GM12878 (cell line): ENCODE data around the gene ANKRD33B. TPM values are rescaled to one million over a fixed set of nuclear protein-coding genes. Genes with fewer than 3 reads are reported as not detected.

Experiments used
- E2F4 ChIP-seq: IDR thresholded peaks from 2 replicates; pipeline ENCODE4 v1.6.1; 2012; ENCODE audit warnings: low read depth, low read length, improper control_type of control experiment
- EED ChIP-seq: sonication (generic); IDR thresholded peaks from 2 replicates; pipeline ENCODE4 v1.6.1; 2016; ENCODE audit warnings: antibody characterized with exemption, low read depth
- GABPA ChIP-seq: IDR thresholded peaks from 2 replicates; pipeline ENCODE4 v1.6.1; 2014; ENCODE audit warnings: antibody characterized with exemption, low read depth, mild to moderate bottlenecking, inconsistent platforms
- GATAD2B ChIP-seq: fragments of 450-650 bp; conservative IDR thresholded peaks from 2 replicates; pipeline ENCODE4 v1.6.1; 2017; ENCODE audit warnings: low read depth, mild to moderate bottlenecking, moderate library complexity
- KAT2A ChIP-seq: conservative IDR thresholded peaks from 2 replicates; pipeline ENCODE4 v1.6.1; 2011; ENCODE audit warnings: low read depth, low read length; ENCODE audit not compliant: control insufficient read depth
- KLF5 ChIP-seq: fragments of 450-650 bp; IDR thresholded peaks from 2 replicates; pipeline ENCODE4 v1.6.1; 2014; ENCODE audit warnings: mild to moderate bottlenecking; ENCODE audit not compliant: partially characterized antibody
- MAX ChIP-seq: IDR thresholded peaks from 2 replicates; pipeline ENCODE4 v1.6.1; 2012; ENCODE audit warnings: low read depth, low read length, improper control_type of control experiment
- NR2C2 ChIP-seq: IDR thresholded peaks from 2 replicates; pipeline ENCODE4 v1.6.1; 2011; ENCODE audit warnings: borderline replicate concordance, low read depth; ENCODE audit not compliant: control insufficient read depth, insufficient read length
- POLR2A ChIP-seq: IDR thresholded peaks from 2 replicates; pipeline ENCODE4 v1.6.1; 2011; ENCODE audit warnings: low read depth, mild to moderate bottlenecking, low read length
- POU2F2 ChIP-seq: IDR thresholded peaks from 3 replicates; pipeline ENCODE4 v1.6.1; 2011; ENCODE audit warnings: low read depth, mild to moderate bottlenecking, low read length, borderline replicate concordance
- RAD51 ChIP-seq: fragments of 450-650 bp; IDR thresholded peaks from 2 replicates; pipeline ENCODE4 v1.6.1; 2016; ENCODE audit warnings: moderate library complexity, mild to moderate bottlenecking, inconsistent platforms
- RCOR1 ChIP-seq: conservative IDR thresholded peaks from 2 replicates; pipeline ENCODE4 v1.6.1; 2012; ENCODE audit warnings: low read depth, low read length, improper control_type of control experiment
- SP1 ChIP-seq: IDR thresholded peaks from one replicate; pipeline ENCODE4 v1.6.1; 2011; ENCODE audit warnings: low read depth, low read length
- STAT1 ChIP-seq: fragments of 450-650 bp; conservative IDR thresholded peaks from 2 replicates; pipeline ENCODE4 v1.6.1; 2014; ENCODE audit warnings: antibody characterized with exemption, mild to moderate bottlenecking
- TCF7 ChIP-seq: IDR thresholded peaks from 2 replicates; pipeline ENCODE4 v1.6.1; 2014; ENCODE audit warnings: antibody characterized with exemption, borderline replicate concordance
- USF1 ChIP-seq: IDR thresholded peaks from 2 replicates; pipeline ENCODE4 v1.6.1; 2011; ENCODE audit warnings: borderline replicate concordance, low read depth, mild to moderate bottlenecking, moderate library complexity, mixed read lengths, low read length; ENCODE audit not compliant: insufficient read depth; ENCODE audit errors: extremely low read length
- USF2 ChIP-seq: IDR thresholded peaks from 2 replicates; pipeline ENCODE4 v1.6.1; 2011; ENCODE audit warnings: low read depth, low read length, improper control_type of control experiment, borderline replicate concordance
- ZBTB33 ChIP-seq: fragments of 450-650 bp; IDR thresholded peaks from 2 replicates; pipeline ENCODE4 v1.6.1; 2017; ENCODE audit warnings: mild to moderate bottlenecking
- ZBTB40 ChIP-seq: fragments of 450-650 bp; IDR thresholded peaks from 2 replicates; pipeline ENCODE4 v1.6.1; 2016; ENCODE audit warnings: mild to moderate bottlenecking, moderate library complexity, borderline replicate concordance
- ZZZ3 ChIP-seq: IDR thresholded peaks from 2 replicates; pipeline ENCODE4 v1.6.1; 2011; ENCODE audit warnings: low read depth; ENCODE audit not compliant: control insufficient read depth, insufficient read length
- polyA plus RNA-seq, 11 experiments: library from polyadenylated mRNA; depleted of rRNA in 4 of 11; unstranded in 6 of 11; stranded (reverse) in 5 of 11; fragments of >200 nt; fragmentation: Nextera tagmentation in 4 of 11; fragmentation: Illumina TruSeq in 1 of 11; extraction: Ambion mirVana in 4 of 11; extraction: Trizol in 1 of 11; gene quantifications; 1 replicate in 1 of 11; 2 replicates in 10 of 11; pipeline versions ENCODE4 v1.2.1 to v1.2.3, GENCODE V29; 2011 to 2016; ENCODE audit warnings: inconsistent platforms in 2 of 11, missing spikeins in 2 of 11, low read depth in 1 of 11
- total RNA-seq, 4 experiments: library from RNA; depleted of rRNA in 3 of 4; stranded (reverse); fragments of >200 nt in 3 of 4; fragmentation: Illumina TruSeq in 1 of 4; extraction: Trizol in 1 of 4; gene quantifications; 2 replicates each; pipeline versions ENCODE4 v1.2.1 to v1.2.3, GENCODE V29; 2013 to 2021

Gene ANKRD33B
- total and polyA plus RNA-seq, 10 of the 15 experiments (the other 5 are each of a cell fraction or from before 2014, with no cell fraction given), result 4.9 to 61.6 (median 15.6) TPM

GRCh38 chr5:10685115-10685521 is 121.2 kb downstream of the ANKRD33B start (continued):
- TF ChIP-seq ZBTB40 (no peak; the same call in 1 of the 2 replicates), TCF7 (peak; percentile 53; the same call in 1 of the 2 replicates), NR2C2 (no peak), KAT2A (no peak), RCOR1 (no peak; the same call in 1 of the 2 replicates), SP1 (peak; percentile 53), GABPA (peak; percentile 72; the same call in 1 of the 2 replicates), KLF5 (peak; percentile 93), STAT1 (no peak), ZBTB33 (no peak), MAX (0 out of 2 replicates have a peak, but pooled peaks have one; percentile 45), E2F4 (peak; percentile 92), RAD51 (peak; percentile 91), GATAD2B (0 out of 2 replicates have a peak, but pooled peaks have one; percentile 15), USF2 (peak; percentile 58; the same call in 1 of the 2 replicates), ZZZ3 (no peak), EED (peak; percentile 92), POU2F2 (peak; percentile 65; the same call in 2 of the 3 replicates), USF1 (no peak), POLR2A (no peak)
